Epithelial cell of esophagus (primary cell): ENCODE data around the gene POLG.

Source experiments
- DNase-seq: peaks from one replicate; pipeline ENCODE4 v3.0.0; 2010; ENCODE audit warnings: low read depth
- H3K4me3 ChIP-seq: 2 replicates; pipeline ENCODE4 v1.5.1; 2011; ENCODE audit warnings: mild to moderate bottlenecking, low read length, control low read depth
- TF ChIP-seq, protein P1 (sequence below): IDR thresholded peaks from 2 replicates; pipeline ENCODE4 v1.5.1; 2011; ENCODE audit warnings: low read depth, mild to moderate bottlenecking, low read length, control low read depth, inconsistent platforms; ENCODE audit not compliant: insufficient read depth; ENCODE audit errors: missing control alignments

POLG gene

DNA sequence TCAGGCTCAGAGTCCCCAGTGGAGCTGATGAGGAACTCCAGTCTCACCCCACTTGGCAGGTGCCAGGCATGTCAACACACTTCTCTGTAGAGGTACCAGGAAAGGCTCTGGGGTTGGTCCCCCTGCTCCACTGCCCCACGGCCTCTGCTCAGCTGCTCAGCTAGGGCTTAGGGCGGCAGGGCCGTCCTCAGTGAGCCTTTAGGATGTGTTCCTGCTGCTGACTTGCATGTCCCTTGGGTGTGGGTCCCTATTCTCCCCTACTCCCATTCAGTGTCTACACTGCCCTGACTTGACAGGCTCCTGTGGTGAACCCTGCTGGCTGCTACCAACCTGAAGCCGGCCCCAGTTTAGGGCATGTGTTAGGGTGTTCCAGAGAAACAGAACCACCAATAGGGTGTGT is 17.9 kb upstream of the POLG start:
- TF ChIP-seq, protein P1, sequence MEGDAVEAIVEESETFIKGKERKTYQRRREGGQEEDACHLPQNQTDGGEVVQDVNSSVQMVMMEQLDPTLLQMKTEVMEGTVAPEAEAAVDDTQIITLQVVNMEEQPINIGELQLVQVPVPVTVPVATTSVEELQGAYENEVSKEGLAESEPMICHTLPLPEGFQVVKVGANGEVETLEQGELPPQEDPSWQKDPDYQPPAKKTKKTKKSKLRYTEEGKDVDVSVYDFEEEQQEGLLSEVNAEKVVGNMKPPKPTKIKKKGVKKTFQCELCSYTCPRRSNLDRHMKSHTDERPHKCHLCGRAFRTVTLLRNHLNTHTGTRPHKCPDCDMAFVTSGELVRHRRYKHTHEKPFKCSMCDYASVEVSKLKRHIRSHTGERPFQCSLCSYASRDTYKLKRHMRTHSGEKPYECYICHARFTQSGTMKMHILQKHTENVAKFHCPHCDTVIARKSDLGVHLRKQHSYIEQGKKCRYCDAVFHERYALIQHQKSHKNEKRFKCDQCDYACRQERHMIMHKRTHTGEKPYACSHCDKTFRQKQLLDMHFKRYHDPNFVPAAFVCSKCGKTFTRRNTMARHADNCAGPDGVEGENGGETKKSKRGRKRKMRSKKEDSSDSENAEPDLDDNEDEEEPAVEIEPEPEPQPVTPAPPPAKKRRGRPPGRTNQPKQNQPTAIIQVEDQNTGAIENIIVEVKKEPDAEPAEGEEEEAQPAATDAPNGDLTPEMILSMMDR, result no peak

DNA sequence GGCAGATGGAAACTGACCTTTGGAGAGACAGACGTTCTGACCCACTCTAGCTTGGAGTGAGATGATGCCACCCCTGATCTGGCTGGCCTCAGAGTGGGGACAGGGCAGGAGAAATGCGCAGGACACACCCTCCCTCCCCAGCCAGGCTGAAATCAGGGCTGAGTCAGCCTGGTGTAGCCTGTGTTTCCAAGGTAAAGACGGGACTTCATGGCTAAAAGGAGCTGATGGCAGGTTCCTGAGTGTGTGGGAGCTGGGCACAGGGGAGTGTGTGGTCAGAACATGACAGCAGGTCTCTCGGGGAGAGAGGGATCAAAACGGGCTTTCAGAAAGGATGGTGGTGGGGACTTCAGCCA is 14.6 kb upstream of the POLG start:
- TF ChIP-seq, protein P1, result no peak
- no peak for DNase-seq

More for the DNA sequence above, 17.9 kb upstream of the POLG start:
- no peak for DNase-seq
- no peak overlapping the region for H3K4me3 ChIP-seq

DNA sequence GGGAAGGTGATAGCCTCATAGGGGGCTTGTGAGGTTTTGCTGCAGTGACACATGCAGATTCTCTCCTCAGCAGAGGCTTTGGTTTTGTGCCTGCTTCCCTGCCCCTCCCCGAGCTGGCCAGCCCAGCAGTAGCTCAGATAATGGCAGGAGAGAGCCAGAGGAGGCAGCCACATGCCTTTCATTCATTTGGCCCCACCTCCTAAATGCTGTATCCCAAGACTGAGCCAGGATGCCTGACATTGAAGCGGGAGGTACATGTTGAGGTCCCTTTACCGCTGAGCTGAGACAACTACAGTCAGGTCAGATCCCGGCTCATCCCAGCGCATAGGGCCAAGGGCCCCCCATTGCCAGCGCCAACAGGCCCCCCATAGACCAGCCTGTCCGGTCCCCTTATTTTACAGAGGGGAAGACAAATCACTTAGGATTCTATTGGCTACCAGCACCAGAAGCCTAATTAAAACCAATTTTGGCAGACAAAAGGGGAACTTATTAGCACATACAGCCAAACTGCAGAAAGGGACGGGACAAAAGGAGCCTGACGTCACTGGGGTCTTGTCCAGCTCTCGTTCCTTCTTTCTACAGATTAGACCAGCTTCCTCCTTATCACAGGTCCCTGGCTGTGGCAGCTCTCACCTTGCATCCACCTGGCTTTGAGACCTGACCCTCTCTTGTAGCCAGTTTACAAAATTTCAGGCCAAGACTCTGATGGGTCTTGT is 12.1 kb upstream of the POLG start:
- TF ChIP-seq, protein P1, result no peak
- no peak for DNase-seq
- no peak overlapping the region for H3K4me3 ChIP-seq

More for the DNA sequence above, 14.6 kb upstream of the POLG start:
- no peak overlapping the region for H3K4me3 ChIP-seq

DNA sequence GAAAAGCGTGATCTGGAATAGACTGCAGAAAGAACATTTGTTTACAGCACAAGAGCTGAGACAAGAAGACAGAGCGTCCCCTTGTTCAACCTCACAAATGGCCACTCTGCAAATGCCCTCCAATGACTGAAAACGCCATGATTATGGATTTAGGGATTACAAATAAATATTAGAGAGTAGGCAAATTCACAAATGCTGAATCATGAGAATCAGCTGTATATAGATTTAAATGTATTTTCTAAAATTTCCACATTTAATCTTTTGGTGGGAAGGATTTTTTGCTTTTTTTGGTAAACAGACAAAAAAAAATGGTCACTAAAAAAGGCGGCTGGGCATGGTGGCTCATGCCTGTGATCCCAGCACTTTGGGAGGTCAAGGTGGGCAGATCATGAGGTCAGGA is 10.6 kb upstream of the POLG start:
- TF ChIP-seq, protein P1, result no peak
- no peak overlapping the region for H3K4me3 ChIP-seq
- no peak for DNase-seq

DNA sequence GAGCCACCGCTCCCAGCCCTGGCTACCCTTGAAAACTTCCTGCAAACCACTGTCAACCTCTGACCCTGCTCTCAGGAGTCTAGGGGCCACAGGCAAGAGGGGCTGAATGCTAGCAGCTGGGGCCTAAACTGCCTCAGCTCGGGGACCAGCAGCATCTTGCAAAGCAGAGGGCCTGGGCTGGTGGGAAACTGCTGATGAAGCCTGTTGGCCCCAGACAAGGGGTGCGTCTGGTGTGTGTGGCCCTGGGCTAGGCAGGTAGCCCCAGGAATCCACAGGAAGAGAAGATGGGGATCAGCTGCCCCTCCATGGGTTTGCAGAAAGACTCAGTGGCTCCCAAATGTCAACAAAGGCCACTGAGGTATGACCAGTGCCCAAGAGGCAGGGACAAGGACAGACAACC is 8.2 kb upstream of the POLG start:
- no peak for DNase-seq
- no peak overlapping the region for H3K4me3 ChIP-seq
- TF ChIP-seq, protein P1, result no peak

DNA sequence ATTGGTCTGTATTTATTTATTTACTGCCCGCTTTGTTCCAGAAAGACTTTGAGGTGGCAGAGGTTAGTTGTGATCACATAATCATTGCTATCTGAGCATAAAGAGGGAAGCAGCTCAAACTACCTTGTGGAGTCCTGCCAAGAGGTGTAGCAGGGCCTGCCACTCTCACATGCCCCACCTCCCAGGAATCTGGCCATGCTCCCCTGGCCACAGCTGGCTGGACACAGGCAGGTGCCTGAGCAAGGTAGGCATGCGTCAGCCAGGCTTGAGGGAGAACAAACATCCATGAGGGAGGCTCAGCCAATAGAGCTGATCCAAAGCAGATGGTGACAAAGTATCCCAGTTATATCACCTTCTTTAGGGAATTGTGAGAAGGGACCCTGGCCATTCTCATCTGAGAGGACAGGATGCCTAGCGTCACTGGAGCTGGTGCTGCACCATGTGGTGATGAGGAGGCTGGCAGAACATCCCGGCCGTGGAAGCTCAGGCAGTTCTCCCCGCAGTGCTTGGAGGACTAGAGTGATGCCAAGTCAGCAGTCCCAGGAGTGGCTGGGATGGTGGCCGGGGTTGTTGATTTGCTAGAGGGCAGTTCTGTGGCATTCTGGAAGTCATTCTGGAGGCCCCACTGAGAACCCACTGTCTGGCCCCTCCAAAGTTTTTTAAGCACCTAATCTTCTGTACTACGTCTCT is 6.8 kb upstream of the POLG start:
- TF ChIP-seq, protein P1, result no peak
- no peak for DNase-seq
- H3K4me3 ChIP-seq, result no peak overlapping the region

DNA sequence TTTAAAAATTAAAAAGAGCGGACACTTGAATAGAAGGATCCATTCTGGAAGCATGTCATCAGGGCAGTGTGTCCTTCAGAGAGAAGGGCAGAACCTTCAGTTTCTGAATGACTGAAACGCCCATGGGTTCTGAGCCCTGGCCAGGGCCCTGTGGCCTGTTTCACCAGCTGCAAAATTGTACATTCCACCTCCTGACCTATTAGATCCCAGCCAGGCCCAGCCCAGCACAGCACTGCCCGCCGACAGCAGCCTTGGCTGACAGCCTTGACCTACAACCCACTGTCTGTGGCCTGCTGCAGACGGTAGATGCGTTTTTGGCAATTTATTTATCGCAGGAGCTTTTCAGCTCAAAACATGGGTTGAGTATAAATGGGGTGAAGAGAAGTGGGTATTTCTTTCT is 5.9 kb upstream of the POLG start:
- DNase-seq, result no peak
- no peak overlapping the region for H3K4me3 ChIP-seq
- TF ChIP-seq, protein P1, result no peak
